ENCODE data around the gene CAMTA1. TPM values are rescaled to one million over a fixed set of nuclear protein-coding genes. Genes with fewer than 3 reads are reported as not detected.

CAMTA1 gene
- total RNA-seq, 1 experiment from 2014 or later: 50.3 TPM

DNA sequence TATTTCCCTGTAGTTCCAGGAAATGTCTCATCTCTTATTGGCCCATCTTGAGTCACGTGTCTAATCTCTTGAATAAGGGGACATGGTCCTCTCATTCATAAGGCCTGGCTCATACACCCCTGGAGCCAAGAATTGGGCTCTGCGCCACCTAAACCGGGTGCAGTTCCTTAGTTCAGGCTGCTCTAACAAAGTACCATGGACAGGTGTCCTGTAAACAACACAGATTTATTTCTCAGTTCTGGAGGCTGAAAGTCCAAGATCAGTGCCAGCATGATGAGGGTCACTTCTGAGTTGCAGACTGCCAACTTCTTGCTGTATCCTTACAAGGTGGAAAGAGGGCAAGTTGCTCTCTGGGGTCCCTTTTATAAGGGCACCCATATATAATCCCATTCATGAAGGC is 925.6 kb downstream of the CAMTA1 start:
- no TSS peak for BruUV-seq (replicated peaks)
- DNase-seq: no peak
- H3K9me3 Mint-ChIP-seq (ENCODE audit: low read depth, unreplicated experiment): no peaks in the 10 kb centered on the region
- intact Hi-C loops (cut with micrococcal nuclease; ENCODE audit: unreplicated experiment): no loop called here
- TF ChIP-seq, protein P1, sequence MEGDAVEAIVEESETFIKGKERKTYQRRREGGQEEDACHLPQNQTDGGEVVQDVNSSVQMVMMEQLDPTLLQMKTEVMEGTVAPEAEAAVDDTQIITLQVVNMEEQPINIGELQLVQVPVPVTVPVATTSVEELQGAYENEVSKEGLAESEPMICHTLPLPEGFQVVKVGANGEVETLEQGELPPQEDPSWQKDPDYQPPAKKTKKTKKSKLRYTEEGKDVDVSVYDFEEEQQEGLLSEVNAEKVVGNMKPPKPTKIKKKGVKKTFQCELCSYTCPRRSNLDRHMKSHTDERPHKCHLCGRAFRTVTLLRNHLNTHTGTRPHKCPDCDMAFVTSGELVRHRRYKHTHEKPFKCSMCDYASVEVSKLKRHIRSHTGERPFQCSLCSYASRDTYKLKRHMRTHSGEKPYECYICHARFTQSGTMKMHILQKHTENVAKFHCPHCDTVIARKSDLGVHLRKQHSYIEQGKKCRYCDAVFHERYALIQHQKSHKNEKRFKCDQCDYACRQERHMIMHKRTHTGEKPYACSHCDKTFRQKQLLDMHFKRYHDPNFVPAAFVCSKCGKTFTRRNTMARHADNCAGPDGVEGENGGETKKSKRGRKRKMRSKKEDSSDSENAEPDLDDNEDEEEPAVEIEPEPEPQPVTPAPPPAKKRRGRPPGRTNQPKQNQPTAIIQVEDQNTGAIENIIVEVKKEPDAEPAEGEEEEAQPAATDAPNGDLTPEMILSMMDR (IDR thresholded peaks at IDR 0.05; ENCODE audit: unreplicated experiment): no peak
- H3K27me3 Mint-ChIP-seq (ENCODE audit: unreplicated experiment): no peaks in the 10 kb centered on the region
- no peaks in the 10 kb centered on the region for H3K4me1 Mint-ChIP-seq (ENCODE audit: low read depth, unreplicated experiment)
- H3K4me3 Mint-ChIP-seq (ENCODE audit: low read depth, unreplicated experiment): no peak overlapping the region
- H3K27ac Mint-ChIP-seq (ENCODE audit: unreplicated experiment): no peak overlapping the region
- H3K36me3 Mint-ChIP-seq (ENCODE audit: insufficient read depth, unreplicated experiment): peaks cover under 1% of the 10 kb centered on the region
- CTCF ChIA-PET: no interaction called here

DNA sequence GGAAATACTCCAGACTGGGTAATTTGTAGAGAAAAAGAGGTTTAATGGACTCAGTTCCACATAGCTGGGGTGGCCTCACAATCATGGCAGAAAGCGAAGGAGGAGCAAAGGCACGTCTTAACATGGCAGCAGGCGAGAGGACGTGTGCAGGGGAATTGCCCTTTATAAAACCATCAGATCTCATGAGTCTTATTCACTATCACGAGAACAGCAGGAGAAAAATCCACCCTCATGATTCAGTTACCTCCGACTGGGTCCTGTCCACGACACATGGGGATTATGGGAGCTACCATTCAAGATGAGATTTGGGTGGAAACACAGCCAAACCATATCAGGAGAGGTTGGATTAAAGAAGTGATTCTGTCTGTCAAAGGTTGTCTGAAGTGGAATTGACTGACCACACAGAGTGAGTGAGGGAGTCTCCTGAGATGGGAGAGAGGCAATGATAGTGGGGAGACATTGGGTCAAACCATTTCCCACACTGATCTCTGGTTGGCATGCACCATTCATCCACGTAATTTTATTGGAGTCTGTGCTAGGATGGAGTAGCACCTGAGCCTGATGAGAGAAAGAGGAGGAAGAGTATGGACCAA is 927.6 kb downstream of the CAMTA1 start:
- H3K27ac Mint-ChIP-seq (ENCODE audit: unreplicated experiment): no peak overlapping the region
- no peak for DNase-seq
- H3K4me1 Mint-ChIP-seq (ENCODE audit: low read depth, unreplicated experiment): no peaks in the 10 kb centered on the region
- no peak overlapping the region for H3K4me3 Mint-ChIP-seq (ENCODE audit: low read depth, unreplicated experiment)
- H3K27me3 Mint-ChIP-seq (ENCODE audit: unreplicated experiment): no peaks in the 10 kb centered on the region
- CTCF ChIA-PET: no interaction called here
- TF ChIP-seq, protein P1 (IDR thresholded peaks at IDR 0.05; ENCODE audit: unreplicated experiment): no peak
- H3K9me3 Mint-ChIP-seq (ENCODE audit: low read depth, unreplicated experiment): no peaks in the 10 kb centered on the region
- H3K36me3 Mint-ChIP-seq (ENCODE audit: insufficient read depth, unreplicated experiment): no peaks in the 10 kb centered on the region
- no TSS peak for BruUV-seq (replicated peaks)
- intact Hi-C loops (cut with micrococcal nuclease; ENCODE audit: unreplicated experiment): no loop called here

DNA sequence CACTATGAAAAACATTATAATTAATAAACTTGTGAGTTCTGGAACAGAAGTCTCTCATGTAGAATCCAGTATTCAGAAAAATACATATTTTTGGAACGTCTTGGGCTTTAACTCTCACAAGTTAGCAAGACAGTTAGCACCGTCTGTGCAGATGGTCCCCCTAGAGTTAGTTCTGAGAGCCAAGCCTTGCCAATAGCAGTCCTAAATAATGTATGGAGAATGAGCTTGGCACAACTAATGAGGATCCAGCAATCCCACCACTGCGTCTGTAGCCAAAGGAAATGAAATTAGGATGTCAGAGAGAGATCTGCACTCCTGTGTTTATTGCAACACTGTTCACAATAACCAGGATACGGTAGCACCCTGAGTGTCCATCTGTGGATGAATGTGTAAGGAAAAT is 931.3 kb downstream of the CAMTA1 start:
- H3K27ac Mint-ChIP-seq (ENCODE audit: unreplicated experiment): no peak overlapping the region
- no peaks in the 10 kb centered on the region for H3K27me3 Mint-ChIP-seq (ENCODE audit: unreplicated experiment)
- H3K4me3 Mint-ChIP-seq (ENCODE audit: low read depth, unreplicated experiment): no peak overlapping the region
- intact Hi-C loops (cut with micrococcal nuclease; ENCODE audit: unreplicated experiment): no loop called here
- H3K36me3 Mint-ChIP-seq (ENCODE audit: insufficient read depth, unreplicated experiment): no peaks in the 10 kb centered on the region
- TF ChIP-seq, protein P1 (IDR thresholded peaks at IDR 0.05; ENCODE audit: unreplicated experiment): no peak
- CTCF ChIA-PET: interaction anchor here (0.6 kb wide), 1 partner anchor 1089 kb away, joined by 4 read pairs; no protein-coding TSS in a partner anchor
- no peak for DNase-seq
- H3K9me3 Mint-ChIP-seq (ENCODE audit: low read depth, unreplicated experiment): no peaks in the 10 kb centered on the region
- no peaks in the 10 kb centered on the region for H3K4me1 Mint-ChIP-seq (ENCODE audit: low read depth, unreplicated experiment)
- no TSS peak for BruUV-seq (replicated peaks)

DNA sequence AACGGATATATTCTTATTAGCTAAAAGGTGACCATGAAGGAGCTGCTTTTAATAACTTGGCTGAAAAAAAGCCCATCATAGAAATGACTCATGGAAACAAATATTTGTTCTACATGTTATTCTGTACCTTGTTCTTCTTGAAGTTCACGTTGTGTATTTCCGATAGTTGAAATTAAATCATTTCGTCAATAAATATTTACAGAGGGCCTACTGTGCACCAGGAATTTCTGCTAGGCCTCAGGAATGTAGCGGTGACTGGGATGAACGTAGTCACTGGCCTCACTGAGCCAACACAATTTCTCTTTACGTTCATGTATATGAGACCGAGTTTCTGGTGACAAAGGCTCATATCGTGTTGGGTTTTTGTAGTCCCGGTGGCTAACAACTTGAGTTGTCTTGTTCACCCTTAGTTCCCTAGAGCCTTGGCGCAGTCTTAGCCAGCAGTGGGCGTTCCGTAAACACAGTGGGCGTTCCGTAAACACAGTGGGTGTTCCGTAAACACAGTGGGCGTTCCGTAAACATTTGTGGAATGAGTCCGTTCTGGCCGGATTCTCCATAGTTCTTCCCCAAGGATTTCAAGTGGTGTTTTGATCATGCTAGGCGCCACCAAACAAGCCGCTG is 932.6 kb downstream of the CAMTA1 start:
- CTCF ChIA-PET: interaction anchor here (0.6 kb wide), 1 partner anchor 17 kb away, joined by 4 read pairs; no protein-coding TSS in a partner anchor
- Mint-ChIP-seq H3K27me3 (ENCODE audit: unreplicated experiment) (no peaks in the 10 kb centered on the region), H3K36me3 (ENCODE audit: insufficient read depth, unreplicated experiment) (no peaks in the 10 kb centered on the region), H3K4me1 (ENCODE audit: low read depth, unreplicated experiment) (no peaks in the 10 kb centered on the region), H3K4me3 (ENCODE audit: low read depth, unreplicated experiment) (no peak overlapping the region), H3K9me3 (ENCODE audit: low read depth, unreplicated experiment) (no peaks in the 10 kb centered on the region), H3K27ac (ENCODE audit: unreplicated experiment) (no peak overlapping the region)
- BruUV-seq (replicated peaks): no TSS peak
- TF ChIP-seq, protein P1 (IDR thresholded peaks at IDR 0.05; ENCODE audit: unreplicated experiment): no peak
- intact Hi-C loops (cut with micrococcal nuclease; ENCODE audit: unreplicated experiment): no loop called here
- DNase-seq: no peak
